ENCODE measurements around the gene NLE1. TPM values are rescaled to one million over a fixed set of nuclear protein-coding genes. Genes with fewer than 3 reads are reported as not detected.

Gene NLE1
- total RNA-seq, 4 donors from 2014 or later, result 9.6 to 16.1 (median 13.8) TPM

DNA sequence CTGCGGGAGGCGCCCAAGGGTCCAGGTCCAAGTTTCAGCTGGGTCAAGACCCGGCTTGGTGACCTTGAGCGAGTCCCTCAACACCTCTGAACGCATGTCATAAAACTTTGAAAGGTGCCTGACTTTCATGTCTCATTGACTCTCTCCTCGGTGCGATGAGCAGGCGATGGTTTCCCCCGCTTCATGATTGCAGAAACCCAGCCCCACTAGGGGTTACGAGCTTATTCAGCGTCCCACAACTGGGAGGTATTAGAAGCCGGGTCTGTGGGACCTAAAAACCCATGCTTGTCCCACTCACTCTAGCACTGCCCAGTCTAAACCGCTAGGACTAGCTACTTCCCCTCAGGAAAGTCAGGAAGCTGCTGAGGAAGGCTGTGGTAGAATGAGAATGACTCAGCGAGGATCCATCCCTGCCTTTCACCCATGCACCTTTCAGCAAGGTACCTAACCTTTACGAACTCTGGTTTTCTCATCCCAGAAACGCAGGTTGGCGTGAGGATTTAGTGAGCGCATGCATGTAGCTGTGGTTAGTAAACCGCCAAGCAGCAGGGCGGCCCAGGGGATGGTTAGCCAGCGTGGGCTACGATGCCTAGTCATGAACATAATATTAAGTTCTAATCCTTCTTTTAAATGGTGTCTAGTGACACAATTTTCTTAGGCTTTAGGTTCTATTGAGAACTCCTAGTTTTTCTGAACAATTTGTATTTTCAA, 52.4 kb downstream of the NLE1 start:
- Histone ChIP-seq H3K27ac (replicated peaks in 1 of 4) (peak overlapping the region; percentile 87 to 94 (median 92)), H3K27me3 (no peaks in the 10 kb centered on the region), H3K4me1 (peaks cover 13 to 35% (median 26%) of the 10 kb centered on the region in 4 donors), H3K36me3 (no peaks in the 10 kb centered on the region), H3K4me3 (peak overlapping the region; percentile 74 to 97 (median 92)), H3K9me3 (no peaks in the 10 kb centered on the region)
- intact Hi-C loops (cut with DNase I), result loop anchor here (2.0 to 5.0 kb wide), 3 partner anchors 92 to 129 kb away; partner anchors contain the start of genes CCT6B, LIG3 and ZNF830
- WGBS, result 46% methylated on average over 20 of the region's 22 CpGs
- TF ChIP-seq POLR2AphosphoS5 (IDR thresholded peaks at IDR 0.05), result no peak
- TF ChIP-seq, protein P1, sequence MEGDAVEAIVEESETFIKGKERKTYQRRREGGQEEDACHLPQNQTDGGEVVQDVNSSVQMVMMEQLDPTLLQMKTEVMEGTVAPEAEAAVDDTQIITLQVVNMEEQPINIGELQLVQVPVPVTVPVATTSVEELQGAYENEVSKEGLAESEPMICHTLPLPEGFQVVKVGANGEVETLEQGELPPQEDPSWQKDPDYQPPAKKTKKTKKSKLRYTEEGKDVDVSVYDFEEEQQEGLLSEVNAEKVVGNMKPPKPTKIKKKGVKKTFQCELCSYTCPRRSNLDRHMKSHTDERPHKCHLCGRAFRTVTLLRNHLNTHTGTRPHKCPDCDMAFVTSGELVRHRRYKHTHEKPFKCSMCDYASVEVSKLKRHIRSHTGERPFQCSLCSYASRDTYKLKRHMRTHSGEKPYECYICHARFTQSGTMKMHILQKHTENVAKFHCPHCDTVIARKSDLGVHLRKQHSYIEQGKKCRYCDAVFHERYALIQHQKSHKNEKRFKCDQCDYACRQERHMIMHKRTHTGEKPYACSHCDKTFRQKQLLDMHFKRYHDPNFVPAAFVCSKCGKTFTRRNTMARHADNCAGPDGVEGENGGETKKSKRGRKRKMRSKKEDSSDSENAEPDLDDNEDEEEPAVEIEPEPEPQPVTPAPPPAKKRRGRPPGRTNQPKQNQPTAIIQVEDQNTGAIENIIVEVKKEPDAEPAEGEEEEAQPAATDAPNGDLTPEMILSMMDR (IDR thresholded peaks at IDR 0.05), result peak in 1 of 3 experiments; percentile 17
- no peak for DNase-seq (ENCODE audit: extremely low spot score)

DNA sequence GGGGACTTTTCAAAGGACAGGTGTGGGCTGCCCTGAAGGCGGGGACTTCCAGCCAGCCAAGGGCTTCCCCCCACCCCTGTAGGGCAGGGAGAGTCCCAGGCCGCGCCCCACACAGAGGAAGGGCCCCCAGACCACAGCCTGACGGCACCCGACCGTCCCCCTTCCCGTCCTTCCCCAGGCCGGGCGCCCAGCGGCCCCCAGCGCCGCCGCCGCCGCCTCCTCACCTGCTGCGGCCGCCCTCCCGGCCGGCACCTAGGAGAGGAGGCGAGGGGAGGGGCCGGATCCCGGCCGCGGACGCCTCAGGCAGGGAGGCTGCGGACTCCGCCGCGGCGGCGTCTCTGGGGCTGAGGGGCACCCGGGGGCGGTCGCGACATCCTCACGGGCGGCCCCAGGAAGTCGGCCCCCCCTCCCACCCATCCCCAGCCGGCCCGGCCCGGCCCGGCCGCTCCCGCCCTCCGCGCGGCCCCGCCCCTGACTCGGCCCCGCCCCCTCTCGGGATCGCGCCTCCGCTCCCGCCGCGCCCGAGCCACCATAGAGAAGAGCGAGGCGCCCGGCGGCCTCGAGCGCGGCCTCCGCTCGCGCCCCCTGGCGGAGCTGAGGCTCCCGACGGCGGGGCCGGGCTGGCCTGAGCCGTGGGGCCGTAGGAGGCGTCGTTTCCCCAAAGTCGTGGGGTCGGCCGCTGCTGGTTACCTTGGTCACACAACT, 53.1 kb downstream of the NLE1 start:
- H3K27me3 ChIP-seq, result no peaks in the 10 kb centered on the region
- no peaks in the 10 kb centered on the region for H3K9me3 ChIP-seq
- H3K27ac ChIP-seq (replicated peaks in 1 of 4), result peak overlapping the region; percentile 87 to 94 (median 92)
- peaks cover 13 to 35% (median 26%) of the 10 kb centered on the region in 4 donors for H3K4me1 ChIP-seq
- DNase-seq (ENCODE audit: extremely low spot score), result peak; percentile 94
- TF ChIP-seq POLR2A (IDR thresholded peaks at IDR 0.05; ENCODE audit: low read depth), result peak; percentile 51
- TF ChIP-seq, protein P1 (IDR thresholded peaks at IDR 0.05), result peak; percentile 85 to 89 (median 88)
- peak; percentile 37 to 60 for TF ChIP-seq POLR2AphosphoS5 (IDR thresholded peaks at IDR 0.05)
- no peak for TF ChIP-seq EP300 (IDR thresholded peaks at IDR 0.05)
- no peaks in the 10 kb centered on the region for H3K36me3 ChIP-seq
- peak overlapping the region; percentile 74 to 97 (median 92) for H3K4me3 ChIP-seq
- intact Hi-C loops (cut with DNase I), result loop anchor here (2.0 to 5.0 kb wide), 3 partner anchors 92 to 128 kb away; partner anchors contain the start of genes CCT6B, LIG3 and ZNF830
- WGBS, result 0% methylated on average over 3 of the region's 80 CpGs

DNA sequence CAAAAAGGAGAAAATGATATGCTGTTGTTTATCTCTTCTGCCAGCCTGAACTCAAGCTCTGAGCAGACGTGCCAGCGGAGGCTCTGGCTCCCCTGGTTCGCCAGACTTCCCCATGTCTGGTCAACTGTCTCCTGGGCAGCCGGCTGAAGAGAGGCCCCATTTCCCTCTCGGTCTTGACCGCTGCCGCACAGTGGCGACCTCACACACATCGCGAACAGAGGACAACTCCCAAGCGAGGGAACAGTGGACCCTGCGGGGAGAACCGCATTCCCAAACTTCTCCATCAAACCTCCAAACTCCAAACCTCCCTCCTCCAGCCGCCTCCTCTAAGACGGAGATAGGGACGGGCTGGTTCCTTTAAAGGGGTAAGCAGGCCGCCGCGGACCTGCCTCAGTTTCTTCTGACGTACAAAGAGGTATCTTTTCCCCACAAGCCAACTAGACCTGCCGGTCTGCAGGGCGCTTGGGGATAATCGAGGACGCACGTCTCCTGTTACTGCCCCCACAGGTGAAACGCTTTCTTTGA, 53.7 kb downstream of the NLE1 start:
- H3K9me3 ChIP-seq, result no peaks in the 10 kb centered on the region
- H3K27me3 ChIP-seq, result no peaks in the 10 kb centered on the region
- TF ChIP-seq, protein P1 (IDR thresholded peaks at IDR 0.05), result no peak
- TF ChIP-seq EP300 (IDR thresholded peaks at IDR 0.05) (no peak), POLR2AphosphoS5 (IDR thresholded peaks at IDR 0.05) (peak; percentile 19 to 34), POLR2A (IDR thresholded peaks at IDR 0.05; ENCODE audit: low read depth) (no peak)
- under 1% methylated on average over 25 of the region's 26 CpGs for WGBS
- H3K27ac ChIP-seq (replicated peaks in 1 of 4), result peak overlapping the region; percentile 87 to 94 (median 92)
- DNase-seq (ENCODE audit: extremely low spot score), result no peak
- H3K36me3 ChIP-seq, result no peaks in the 10 kb centered on the region
- intact Hi-C loops (cut with DNase I), result loop anchor here (2.0 to 5.0 kb wide), 3 partner anchors 91 to 128 kb away; partner anchors contain the start of genes CCT6B, LIG3 and ZNF830
- H3K4me1 ChIP-seq, result peaks cover 13 to 36% (median 26%) of the 10 kb centered on the region in 4 donors
- peak overlapping the region; percentile 74 to 97 (median 92) for H3K4me3 ChIP-seq

DNA sequence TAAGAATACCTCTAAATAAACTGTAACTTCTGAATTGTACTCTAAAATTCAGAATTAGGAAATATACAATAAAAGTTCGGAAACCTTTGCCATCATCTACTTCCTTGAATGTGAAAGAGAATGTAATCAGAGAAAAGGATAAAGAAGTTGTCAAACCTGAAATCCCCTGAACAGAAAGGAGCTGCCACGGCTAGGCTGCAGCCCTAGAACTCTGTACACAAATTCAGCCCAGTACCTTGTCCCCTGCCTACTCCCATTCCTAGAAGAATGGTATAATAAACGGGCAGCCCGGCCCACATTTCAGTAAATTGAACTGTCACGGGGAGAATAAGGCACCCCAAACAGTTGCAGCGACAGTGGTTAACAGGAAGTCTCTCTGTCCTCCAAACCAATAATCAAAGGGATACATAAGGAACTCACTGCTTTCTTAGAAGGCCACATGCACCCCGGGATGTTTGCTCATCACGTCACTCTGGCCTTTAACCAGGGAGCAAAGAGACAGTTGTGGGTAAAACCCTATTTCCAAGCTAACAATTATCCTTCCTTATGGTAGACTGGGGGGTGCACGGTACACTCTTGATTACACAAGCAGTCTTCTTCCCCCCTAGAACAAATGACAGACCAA, 54.3 kb downstream of the NLE1 start:
- WGBS, result 18% methylated on average over 9 of the region's 9 CpGs
- peaks cover 13 to 42% (median 29%) of the 10 kb centered on the region in 4 donors for H3K4me1 ChIP-seq
- H3K27me3 ChIP-seq, result no peaks in the 10 kb centered on the region
- peak overlapping the region; percentile 87 to 94 (median 92) for H3K27ac ChIP-seq (replicated peaks in 1 of 4)
- H3K36me3 ChIP-seq, result no peaks in the 10 kb centered on the region
- no peak for DNase-seq (ENCODE audit: extremely low spot score)
- H3K9me3 ChIP-seq, result no peaks in the 10 kb centered on the region
- TF ChIP-seq POLR2A (IDR thresholded peaks at IDR 0.05; ENCODE audit: low read depth) (no peak), EP300 (IDR thresholded peaks at IDR 0.05) (no peak)
- TF ChIP-seq, protein P1 (IDR thresholded peaks at IDR 0.05), result no peak
- intact Hi-C loops (cut with DNase I), result loop anchor here (2.0 to 5.0 kb wide), 3 partner anchors 91 to 127 kb away; partner anchors contain the start of genes CCT6B, LIG3 and ZNF830
- H3K4me3 ChIP-seq, result peak overlapping the region; percentile 74 to 97 (median 92)

Measured in esophagus muscularis mucosa (tissue), 4 donors.